ENCODE measurements around the gene NRF1. TPM values are rescaled to one million over a fixed set of nuclear protein-coding genes. Genes with fewer than 3 reads are reported as not detected.

NRF1 gene
- total and polyA plus RNA-seq, 2 of the 13 experiments (the other 11 are each of a cell fraction or from before 2014, with no cell fraction given), result 9.3 to 10.1 TPM

- WGBS (ENCODE audit: low lambda C conversion rate), result 92% methylated on average over 2 of the region's 2 CpGs
- Histone ChIP-seq H3K79me2 (ENCODE audit: insufficient read depth, low read length) (peaks cover 51% of the 10 kb centered on the region), H3K36me3 (replicated peaks in 1 of 2; ENCODE audit: control insufficient read depth in 1 of 2, insufficient read depth in 2 of 2, low read length in 2 of 2) (no peaks in the 10 kb centered on the region; a peak in 1 of 5 replicates), H3K4me1 (ENCODE audit: insufficient read depth, low read length) (peaks cover 19% of the 10 kb centered on the region), H3K4me2 (ENCODE audit: low read depth, low read length) (no peak overlapping the region), H4K20me1 (ENCODE audit: insufficient read depth, low read length) (no peaks in the 10 kb centered on the region; the same call in 1 of the 2 replicates), H3K9me3 (ENCODE audit: low read length) (no peaks in the 10 kb centered on the region), H3K27me3 (ENCODE audit: control insufficient read depth in 1 of 2, insufficient read depth in 2 of 2, low read length in 2 of 2) (no peaks in the 10 kb centered on the region), H3K4me3 (replicated peaks in 1 of 3; ENCODE audit: insufficient read depth in 1 of 3, low read depth in 2 of 3, low read length in 3 of 3) (no peak overlapping the region), H3K27ac (ENCODE audit: extremely low read length, insufficient read depth, low read length) (no peak overlapping the region), H2AFZ (ENCODE audit: low read length) (no peak overlapping the region), H3K9ac (ENCODE audit: insufficient read depth, low read depth, low read length) (no peak overlapping the region)
- TF ChIP-seq MAFK (conservative IDR thresholded peaks at IDR 0.05 in 1 of 2, IDR thresholded peaks at IDR 0.05 in 1 of 2; ENCODE audit: low read length in 2 of 2) (peak; percentile 6 to 40; a peak in 1 of 4 replicates), LRRFIP1 (CRISPR knock-in tag; conservative IDR thresholded peaks at IDR 0.05) (no peak)
- POLR2A ChIA-PET, result interaction anchor here (1.0 kb wide), 1 partner anchor 28 kb away, joined by 3 read pairs; no protein-coding TSS in a partner anchor
- BruUV-seq (replicated peaks), result no TSS peak
- ATAC-seq (no peak), DNase-seq (ENCODE audit: low spot score) (no peak), FAIRE-seq (no peak)
- intact Hi-C loops (cut with micrococcal nuclease; ENCODE audit: unreplicated experiment) (loop anchor here (1.0 kb wide), 1 partner anchor 22 kb away; no protein-coding TSS in a partner anchor), in situ Hi-C loops (cut with HindIII; ENCODE audit: extremely low pct_ligation_motif_present, low pct_unique_long_range_greater_than_20kb) (loop anchor here (25.0 kb wide), 1 partner anchor 272 kb away; no protein-coding TSS in a partner anchor)
- CTCF ChIA-PET (ENCODE audit: low intra/inter-chr PET ratio, low total read pairs), result interaction anchor here (2.2 to 2.3 kb wide), 2 partner anchors 22 to 52 kb away, joined by 7 to 12 read pairs; partner anchors contain the start of gene NRF1
Observed at GRCh38 chr7:129634361-129635034, 23.0 kb downstream of the NRF1 start.
